Stimulated activated CD4-positive, alpha-beta T cell treated with anti-CD3 and anti-CD28 coated beads, Interleukin-1b, Interleukin-23, amount 100 ng/mL, for 24 hours (primary cell): ENCODE data around the gene LRP1B.

Experiments
- DNase-seq, 4 experiments: peaks; one replicate each; pipeline ENCODE4 v3.0.0-alpha.2; 2020; ENCODE audit warnings: low read depth in 4 of 4, low spot score in 1 of 4

Gene LRP1B

GRCh38 chr2:141698500-141698899 lies 432.3 kb downstream of the LRP1B start:
- no peak for DNase-seq

- DNase-seq = no peak
Measured at GRCh38 chr2:141697035-141697434, 433.8 kb downstream of the LRP1B start.

GRCh38 chr2:141694180-141694579 lies 436.6 kb downstream of the LRP1B start:
- DNase-seq = no peak

GRCh38 chr2:141692829-141693228 lies 438.0 kb downstream of the LRP1B start:
- DNase-seq = no peak

GRCh38 chr2:141676139-141676538 lies 454.7 kb downstream of the LRP1B start:
- no peak for DNase-seq

- no peak for DNase-seq
Measured at GRCh38 chr2:141666191-141666590, 464.6 kb downstream of the LRP1B start.

- DNase-seq = no peak
Measured at GRCh38 chr2:141660232-141660631, 470.6 kb downstream of the LRP1B start.

- no peak for DNase-seq
Measured at GRCh38 chr2:141654311-141654710, 476.5 kb downstream of the LRP1B start.

- DNase-seq = no peak
Measured at GRCh38 chr2:141653184-141653583, 477.6 kb downstream of the LRP1B start.

- DNase-seq = no peak
Measured at GRCh38 chr2:141652308-141652707, 478.5 kb downstream of the LRP1B start.

GRCh38 chr2:141647353-141647752 lies 483.5 kb downstream of the LRP1B start:
- no peak for DNase-seq

GRCh38 chr2:141641462-141641861 lies 489.4 kb downstream of the LRP1B start:
- DNase-seq = no peak

- DNase-seq = no peak
Measured at GRCh38 chr2:141639809-141640208, 491.0 kb downstream of the LRP1B start.

GRCh38 chr2:141633132-141633531 lies 497.7 kb downstream of the LRP1B start:
- no peak for DNase-seq

GRCh38 chr2:141630407-141630930 lies 500.3 kb downstream of the LRP1B start:
- no peak for DNase-seq

- no peak for DNase-seq
Measured at GRCh38 chr2:141620372-141620771, 510.4 kb downstream of the LRP1B start.

- no peak for DNase-seq
Measured at GRCh38 chr2:141618457-141618856, 512.4 kb downstream of the LRP1B start.

- no peak for DNase-seq
Measured at GRCh38 chr2:141611981-141612380, 518.8 kb downstream of the LRP1B start.

GRCh38 chr2:141611176-141611571 lies 519.6 kb downstream of the LRP1B start:
- no peak for DNase-seq

GRCh38 chr2:141610564-141611175 lies 520.1 kb downstream of the LRP1B start:
- DNase-seq = no peak

- DNase-seq = no peak
Measured at GRCh38 chr2:141605163-141605562, 525.7 kb downstream of the LRP1B start.

GRCh38 chr2:141601511-141602152 lies 529.2 kb downstream of the LRP1B start:
- no peak for DNase-seq

GRCh38 chr2:141599721-141600120 lies 531.1 kb downstream of the LRP1B start:
- no peak for DNase-seq
